GM19351 (cell line): ENCODE results near the gene ZNF746.
"Not testable (repeated sequence)": the region's sequence is repeated elsewhere in the genome, so short reads cannot be mapped to it uniquely, and the experiment has no call there.

Source experiments
- ATAC-seq: cut with Tn5 transposase; IDR thresholded peaks from one replicate; pipeline ENCODE4 v1.9.1; 2021; ENCODE audit warnings: mild to moderate bottlenecking, moderate library complexity; ENCODE audit not compliant: unreplicated experiment

The ZNF746 gene

GRCh38 chr7:149497467-149498261, at the start of gene ZNF746:
ZNF746 (minus strand) TSS chr7:149497809; CDS start chr7:149497536, 273 bp downstream.
- peak; percentile 88 for ATAC-seq

- no peak for ATAC-seq
These were observed 49.5 kb upstream of the ZNF746 start for GRCh38 chr7:149547126-149547525.

GRCh38 chr7:149546331-149546730, 48.7 kb upstream of the ZNF746 start:
- no peak for ATAC-seq

GRCh38 chr7:149544028-149544427, 46.4 kb upstream of the ZNF746 start:
- no peak for ATAC-seq

- no peak for ATAC-seq
These were observed 35.0 kb upstream of the ZNF746 start for GRCh38 chr7:149532654-149533053.

GRCh38 chr7:149529136-149529718, 31.6 kb upstream of the ZNF746 start:
- no peak for ATAC-seq

GRCh38 chr7:149527414-149527813, 29.8 kb upstream of the ZNF746 start:
- no peak for ATAC-seq

- ATAC-seq, result no peak
These were observed 27.7 kb upstream of the ZNF746 start for GRCh38 chr7:149525280-149525679.

- no peak for ATAC-seq
These were observed 26.8 kb upstream of the ZNF746 start for GRCh38 chr7:149524394-149524793.

- no peak for ATAC-seq
These were observed 12.6 kb upstream of the ZNF746 start for GRCh38 chr7:149510248-149510647.

- no peak for ATAC-seq
These were observed 12.2 kb upstream of the ZNF746 start for GRCh38 chr7:149509774-149510173.

- ATAC-seq, result no peak
These were observed 7.9 kb upstream of the ZNF746 start for GRCh38 chr7:149505551-149505950.

GRCh38 chr7:149501651-149502050, 4.0 kb upstream of the ZNF746 start:
- ATAC-seq, result no peak

- ATAC-seq, result no peak
These were observed 3.3 kb upstream of the ZNF746 start for GRCh38 chr7:149500910-149501309.

- ATAC-seq, result no peak
These were observed 2.6 kb upstream of the ZNF746 start for GRCh38 chr7:149500201-149500600.

GRCh38 chr7:149498811-149499210, 1.2 kb upstream of the ZNF746 start:
- no peak for ATAC-seq

- ATAC-seq, result peak; percentile 41
These were observed 792 bp downstream of the ZNF746 start for GRCh38 chr7:149496642-149497391.

GRCh38 chr7:149495785-149496641, 1.6 kb downstream of the ZNF746 start:
- ATAC-seq, result no peak

GRCh38 chr7:149494738-149495368, 2.8 kb downstream of the ZNF746 start:
- no peak for ATAC-seq

- not testable (repeated sequence) for ATAC-seq
These were observed 3.6 kb downstream of the ZNF746 start for GRCh38 chr7:149493975-149494374.
